HT-29 (cell line): ENCODE data around the gene ATP2B3. TPM values are rescaled to one million over a fixed set of nuclear protein-coding genes. Genes with fewer than 3 reads are reported as not detected.

ENCODE experiments used
- DNase-seq: peaks from one replicate; pipeline ENCODE4 v3.0.0-alpha.2; 2015; ENCODE audit warnings: low spot score
- total RNA-seq: library from RNA; depleted of rRNA; stranded (reverse); fragments of >200 nt; shearing (Covaris generic); gene quantifications from 2 replicates; pipeline ENCODE4 v1.2.3, GENCODE V29; 2014

Gene ATP2B3
- total RNA-seq, 1 experiment from 2014 or later = not detected

DNA sequence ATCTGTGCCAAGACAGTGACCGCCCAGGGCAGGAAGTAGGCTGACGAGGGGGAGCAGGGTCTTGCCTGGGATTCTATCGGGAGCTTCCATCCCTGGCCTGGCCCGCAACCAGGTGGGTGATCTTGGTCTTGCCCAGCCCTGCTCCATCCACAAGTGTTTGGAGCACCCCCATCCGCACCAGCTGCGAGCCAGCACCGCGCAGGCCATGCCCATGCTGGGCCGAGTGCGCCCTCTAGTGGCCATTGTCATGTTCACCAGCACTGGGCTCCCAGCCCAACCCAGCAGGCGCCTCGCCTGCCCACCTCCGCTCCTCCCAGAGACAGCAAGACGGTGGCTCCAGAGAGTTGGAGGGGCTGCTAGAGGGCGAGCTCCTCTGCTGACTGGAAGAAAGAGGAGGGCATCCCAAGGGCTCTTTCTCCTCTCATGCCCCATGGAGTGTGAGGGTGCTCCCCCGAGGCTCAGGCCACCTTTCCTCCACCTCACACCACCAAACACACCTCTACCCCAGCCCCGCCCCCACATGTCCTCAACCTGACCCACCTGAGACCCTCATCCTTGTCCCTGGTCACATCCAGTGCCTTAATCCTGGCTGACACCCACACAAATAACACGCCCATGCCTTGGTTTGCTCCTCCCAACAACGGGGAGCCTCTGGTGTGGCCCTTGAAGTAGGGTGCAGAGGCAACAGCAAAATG lies 9.8 kb upstream of the ATP2B3 start:
- DNase-seq = peak; percentile 95

GRCh38 chrX:153509592-153509991 lies 7.8 kb upstream of the ATP2B3 start:
- DNase-seq = no peak

- DNase-seq = no peak
These were observed 7.1 kb upstream of the ATP2B3 start for GRCh38 chrX:153510383-153510782.

DNA sequence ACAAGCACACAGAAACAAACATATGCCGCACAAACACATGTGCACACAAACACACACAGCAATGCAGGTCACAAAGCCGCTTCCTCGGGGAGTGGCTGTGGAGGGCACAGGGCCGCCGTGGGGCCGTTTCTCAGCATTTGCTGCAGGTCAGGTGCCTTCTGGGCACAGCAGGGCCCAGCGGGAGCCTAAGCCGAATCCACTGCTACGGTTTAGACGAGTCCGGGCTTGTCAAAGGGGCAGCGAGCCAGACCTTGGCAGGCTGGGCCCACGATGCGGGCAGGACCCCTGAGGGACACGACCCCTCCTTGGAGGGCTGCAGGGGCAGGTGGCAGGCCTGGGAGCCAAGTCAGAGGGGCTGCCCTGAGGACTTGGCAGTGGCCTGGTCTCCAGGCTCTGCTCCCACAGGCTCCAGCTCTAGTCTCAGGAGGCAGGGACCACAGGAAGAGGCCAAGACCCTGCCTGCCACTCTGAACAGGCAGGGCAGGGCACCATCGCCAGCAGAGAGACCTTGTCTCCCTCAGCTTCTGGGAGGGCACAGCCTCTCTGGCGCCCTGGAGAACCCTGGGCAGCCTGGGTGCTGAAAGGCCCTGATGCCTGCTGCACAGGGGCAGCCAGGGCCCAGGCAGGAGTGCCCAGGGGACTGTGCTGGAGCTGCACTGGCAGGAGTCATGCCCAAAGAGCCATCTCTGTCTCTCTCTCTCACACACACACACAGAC lies 5.5 kb upstream of the ATP2B3 start:
- DNase-seq = no peak

DNA sequence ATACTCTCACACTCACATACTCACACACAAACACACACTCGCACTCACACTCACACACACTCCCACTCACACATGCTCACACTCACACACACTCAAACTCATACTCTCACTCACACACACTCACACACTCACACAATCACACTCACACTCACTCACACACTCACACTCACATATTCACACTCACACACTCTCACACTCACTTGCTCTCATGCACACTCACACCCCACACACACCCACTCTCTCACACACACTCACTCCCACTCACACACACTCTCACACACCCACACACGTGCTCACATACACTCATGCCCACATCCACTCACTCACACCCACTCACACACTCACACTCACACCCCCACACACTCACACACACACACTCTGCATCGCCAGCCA lies 4.9 kb upstream of the ATP2B3 start:
- DNase-seq = no peak

GRCh38 chrX:153513265-153513664 lies 4.2 kb upstream of the ATP2B3 start:
- DNase-seq = no peak

DNA sequence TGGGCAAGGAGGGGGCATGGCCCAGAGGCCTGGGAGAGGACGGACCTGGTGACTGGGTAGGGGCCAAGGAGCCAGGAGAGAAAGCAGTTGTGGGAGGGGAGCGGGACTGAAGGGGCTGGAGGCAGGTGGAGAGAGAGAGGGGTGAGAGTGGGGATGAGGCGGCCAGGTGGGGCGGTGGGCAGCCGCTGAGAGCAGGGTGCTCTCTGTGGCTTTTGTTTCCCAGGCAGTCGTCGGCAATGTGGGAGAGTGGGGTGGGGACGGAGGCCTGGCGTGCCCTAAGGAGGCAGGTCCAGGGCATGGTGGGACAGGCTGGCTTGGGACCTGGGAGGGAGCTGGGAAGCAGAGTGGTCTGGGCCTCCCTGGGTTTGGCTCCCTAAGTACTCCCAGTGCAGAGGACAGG lies 3.2 kb upstream of the ATP2B3 start:
- DNase-seq = no peak

DNA sequence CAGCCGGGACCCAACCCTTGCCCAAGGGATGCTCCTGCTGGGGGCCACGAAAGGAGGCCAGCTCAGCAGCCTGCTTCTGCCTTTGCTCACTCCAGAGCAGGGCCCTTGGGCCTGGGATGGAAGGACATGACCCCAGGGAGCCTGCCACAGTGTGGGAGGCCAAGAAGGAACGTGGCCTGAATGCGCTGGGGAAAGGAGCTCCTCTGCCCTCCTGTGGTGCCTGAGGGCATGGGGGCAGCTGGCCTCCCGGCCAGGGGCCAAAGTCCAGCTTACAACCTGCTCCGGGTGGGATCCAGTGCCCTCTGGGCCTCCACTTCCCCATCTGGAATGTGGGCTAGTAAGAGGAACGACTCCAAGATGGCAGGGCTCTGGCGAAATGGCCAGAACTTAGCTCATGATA lies 2.0 kb upstream of the ATP2B3 start:
- DNase-seq = no peak

- DNase-seq = no peak
These were observed 1.4 kb upstream of the ATP2B3 start for GRCh38 chrX:153516073-153516472.

- DNase-seq = no peak
These were observed 748 bp downstream of the ATP2B3 start for GRCh38 chrX:153517946-153518834.

GRCh38 chrX:153519569-153520286 lies 2.3 kb downstream of the ATP2B3 start:
- no peak for DNase-seq

DNA sequence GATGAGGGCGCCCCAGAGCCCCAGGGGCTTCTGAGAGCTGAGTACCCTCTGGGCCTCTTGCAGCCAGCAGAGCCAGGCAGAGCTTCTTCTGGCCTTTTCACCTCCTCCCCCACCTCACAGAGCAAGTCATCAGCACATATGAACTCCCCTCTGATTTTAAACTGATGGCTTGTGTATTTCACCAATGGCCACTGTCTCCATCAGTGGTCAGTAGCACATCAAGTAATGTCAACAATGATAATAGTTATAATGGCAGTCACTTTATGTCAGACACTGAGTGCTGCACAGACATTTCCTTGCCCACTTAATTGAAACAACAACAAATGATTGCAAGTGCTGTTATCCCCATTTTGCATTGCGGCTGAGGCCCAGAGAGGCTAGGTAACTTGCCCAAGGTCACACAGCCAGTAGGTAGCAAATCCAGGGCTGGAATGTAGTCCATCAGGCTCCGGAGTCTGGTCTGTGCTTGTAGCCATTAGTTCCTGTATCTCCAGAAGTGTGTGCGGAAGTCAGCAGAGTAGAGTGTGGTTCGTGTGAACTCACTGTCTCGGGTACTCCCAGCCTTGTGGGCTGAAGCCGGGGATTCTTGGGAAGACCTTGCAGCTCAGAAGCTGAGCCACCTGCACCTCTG lies 3.0 kb downstream of the ATP2B3 start:
- DNase-seq = no peak

- peak; percentile 75 for DNase-seq
These were observed 3.6 kb downstream of the ATP2B3 start for GRCh38 chrX:153521034-153521433.

GRCh38 chrX:153522259-153522658 lies 4.8 kb downstream of the ATP2B3 start:
- no peak for DNase-seq

DNA sequence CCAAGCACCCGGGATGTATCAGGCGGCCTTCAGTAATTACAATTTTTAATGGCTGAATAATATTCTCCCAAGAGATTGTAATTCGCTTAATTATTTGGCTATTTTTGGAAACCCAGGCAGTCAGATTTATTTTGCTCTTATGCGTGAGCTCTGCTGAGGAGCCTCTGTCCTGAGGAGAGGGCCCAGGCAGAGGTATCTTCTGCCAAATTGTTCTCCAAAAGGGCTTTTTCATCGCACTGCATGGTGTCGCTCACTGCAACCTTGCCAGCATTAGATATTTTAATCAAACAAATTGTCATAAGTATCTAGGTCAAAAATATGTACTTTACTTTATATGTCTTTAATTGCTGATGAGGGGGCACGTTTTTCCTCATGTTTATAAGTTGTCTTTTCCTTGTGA lies 5.8 kb downstream of the ATP2B3 start:
- DNase-seq = no peak

DNA sequence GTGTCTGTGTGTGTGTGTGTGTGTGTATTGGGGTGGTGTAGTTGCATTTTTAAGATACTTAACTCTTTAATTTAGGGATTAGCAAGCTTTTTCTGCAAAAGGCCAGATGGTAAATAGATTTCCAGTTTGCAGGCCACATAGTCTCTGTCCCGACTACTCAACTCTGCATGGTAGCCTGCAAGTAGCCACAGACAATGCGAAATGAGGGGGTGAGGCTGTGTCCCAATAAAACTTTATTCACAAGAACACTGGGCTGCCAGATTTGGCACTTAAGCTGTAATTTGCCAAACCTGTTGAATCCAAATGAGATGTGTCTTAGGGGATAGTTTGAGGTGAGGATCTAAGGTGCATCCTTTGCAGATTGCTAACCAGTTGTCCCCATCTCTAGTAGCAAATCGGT lies 6.8 kb downstream of the ATP2B3 start:
- DNase-seq = no peak

GRCh38 chrX:153525451-153525850 lies 8.0 kb downstream of the ATP2B3 start:
- DNase-seq = no peak

- no peak for DNase-seq
These were observed 8.6 kb downstream of the ATP2B3 start for GRCh38 chrX:153526042-153526441.

DNA sequence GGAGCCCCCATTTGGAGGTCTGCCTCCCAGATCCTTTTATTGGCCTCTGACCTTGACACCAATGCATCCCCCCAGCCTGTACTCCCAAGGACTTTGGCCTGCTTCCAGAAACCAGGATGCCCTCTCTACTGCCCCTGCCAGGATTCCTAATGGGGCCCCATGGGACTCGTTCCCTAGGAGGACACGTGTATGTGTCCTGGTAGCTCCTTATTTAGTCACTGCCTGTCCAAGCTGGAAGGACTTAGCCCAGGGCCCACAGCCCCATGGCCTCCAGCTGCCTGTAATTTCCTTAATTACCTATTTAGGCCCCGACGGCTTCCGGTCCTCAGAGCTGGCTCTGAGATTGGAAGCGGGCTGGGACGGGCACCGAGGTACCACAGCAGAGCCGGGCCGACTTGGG lies 9.4 kb downstream of the ATP2B3 start:
- DNase-seq = no peak

DNA sequence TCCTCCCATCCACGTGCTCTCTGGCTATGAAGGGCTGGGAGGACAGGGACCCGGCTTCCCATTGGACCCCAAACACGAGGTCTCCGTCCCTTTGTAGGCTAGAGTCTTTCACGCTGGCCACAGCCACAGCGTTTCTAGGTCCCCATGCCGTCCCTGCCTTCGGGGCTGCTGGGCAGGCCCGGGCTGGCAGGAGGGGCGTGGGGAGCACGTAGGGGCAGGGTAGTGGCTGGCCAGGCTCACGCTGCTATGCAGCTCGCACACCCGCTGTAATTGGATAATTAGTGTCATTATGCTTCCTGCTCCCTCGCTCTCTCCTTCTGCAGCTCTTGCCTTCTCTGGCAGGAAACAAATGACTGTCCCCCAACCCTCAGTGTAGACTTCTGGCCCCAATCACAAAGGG lies 9.8 kb downstream of the ATP2B3 start:
- no peak for DNase-seq

- no peak for DNase-seq
These were observed 13.1 kb downstream of the ATP2B3 start for GRCh38 chrX:153530411-153531129.
